Muscle of leg (tissue), 11 donors: ENCODE data around the gene LDLRAD3. TPM values are rescaled to one million over a fixed set of nuclear protein-coding genes. Genes with fewer than 3 reads are reported as not detected.
A peak's percentile ranks its signal among the peaks of the same experiment; 100 is the strongest.

Source experiments
- DNase-seq: peaks from one replicate; pipeline ENCODE4 v3.0.0; 2013
- H3K27ac ChIP-seq: one replicate; pipeline ENCODE4 v1.5.1; 2013; ENCODE audit warnings: mild to moderate bottlenecking, low read length, control low read depth
- H3K27me3 ChIP-seq: one replicate; pipeline ENCODE4 v1.6.1; 2013; ENCODE audit warnings: low read length; ENCODE audit not compliant: control insufficient read depth, insufficient read depth
- H3K36me3 ChIP-seq: one replicate; pipeline ENCODE4 v1.6.1; 2013; ENCODE audit warnings: low read length; ENCODE audit not compliant: control insufficient read depth, insufficient read depth
- H3K4me1 ChIP-seq: one replicate; pipeline ENCODE4 v1.6.1; 2013; ENCODE audit warnings: low read length; ENCODE audit not compliant: control insufficient read depth, insufficient read depth
- H3K4me3 ChIP-seq: one replicate; pipeline ENCODE4 v1.5.1; 2013; ENCODE audit warnings: low read length, control low read depth
- H3K9me3 ChIP-seq: replicated peaks from 2 replicates; pipeline ENCODE4 v1.6.1; 2013; ENCODE audit warnings: low read depth, low read length; ENCODE audit not compliant: control insufficient read depth
- WGBS: methylation state at CpG from one replicate; pipeline ENCODE4 v1.1.5; 2013; ENCODE audit warnings: missing lambda C conversion rate; ENCODE audit not compliant: insufficient coverage; 5-methylcytosine and 5-hydroxymethylcytosine counted together
- polyA plus RNA-seq, 8 donors: library from polyadenylated mRNA; unstranded; fragments of 120-200 nt; gene quantifications; one replicate each; pipeline versions ENCODE4 v1.2.1 to v1.2.3, GENCODE V29; 2013; ENCODE audit warnings: inconsistent platforms in 1 of 8, low replicate concordance in 1 of 8; ENCODE audit not compliant: insufficient read length in 8 of 8, insufficient read depth in 1 of 8
- total RNA-seq: library from RNA; stranded (reverse); fragments of 120-200 nt; gene quantifications from one replicate; pipeline ENCODE4 v1.2.4, GENCODE V29; 2013

LDLRAD3 gene
- total and polyA plus RNA-seq, 9 donors, result 12.0 to 28.6 (median 20.9) TPM

GRCh38 chr11:35969089-35970042 is 25.5 kb downstream of the LDLRAD3 start:
- no peaks in the 10 kb centered on the region for H3K27me3 ChIP-seq
- peaks cover 1% of the 10 kb centered on the region for H3K9me3 ChIP-seq
- no peak for DNase-seq
- H3K4me3 ChIP-seq, result no peak overlapping the region
- H3K4me1 ChIP-seq, result peaks cover 39% of the 10 kb centered on the region
- WGBS, result 8% methylated on average over 4 of the region's 10 CpGs
- no peak overlapping the region for H3K27ac ChIP-seq
- peaks cover 1% of the 10 kb centered on the region for H3K36me3 ChIP-seq

- Histone ChIP-seq H3K27me3 (no peaks in the 10 kb centered on the region), H3K4me3 (no peak overlapping the region), H3K36me3 (peaks cover 6% of the 10 kb centered on the region), H3K27ac (no peak overlapping the region), H3K4me1 (peaks cover 37% of the 10 kb centered on the region), H3K9me3 (peaks cover 4% of the 10 kb centered on the region)
- WGBS, result 100% methylated on average over 1 of the region's 3 CpGs
- DNase-seq, result no peak
Measured at GRCh38 chr11:35970445-35970844, 26.6 kb downstream of the LDLRAD3 start.

GRCh38 chr11:35971841-35972422 is 28.1 kb downstream of the LDLRAD3 start:
- WGBS, result 80% methylated on average over 4 of the region's 5 CpGs
- no peak for DNase-seq
- Histone ChIP-seq H3K9me3 (peaks cover 4% of the 10 kb centered on the region), H3K4me3 (no peak overlapping the region), H3K27ac (no peak overlapping the region), H3K27me3 (no peaks in the 10 kb centered on the region), H3K36me3 (peaks cover 6% of the 10 kb centered on the region), H3K4me1 (peaks cover 38% of the 10 kb centered on the region)

- no peaks in the 10 kb centered on the region for H3K27me3 ChIP-seq
- H3K9me3 ChIP-seq, result peaks cover 4% of the 10 kb centered on the region
- peaks cover 25% of the 10 kb centered on the region for H3K4me1 ChIP-seq
- peak overlapping the region; percentile 63 for H3K27ac ChIP-seq
- peaks cover 6% of the 10 kb centered on the region for H3K36me3 ChIP-seq
- no peak overlapping the region for H3K4me3 ChIP-seq
- 43% methylated on average over 1 of the region's 3 CpGs for WGBS
- DNase-seq, result peak; percentile 94
Measured at GRCh38 chr11:35974882-35975589, 31.2 kb downstream of the LDLRAD3 start.

GRCh38 chr11:35976434-35976833 is 32.6 kb downstream of the LDLRAD3 start:
- H3K27ac ChIP-seq, result no peak overlapping the region
- H3K36me3 ChIP-seq, result peaks cover 6% of the 10 kb centered on the region
- H3K9me3 ChIP-seq, result peaks cover 4% of the 10 kb centered on the region
- DNase-seq, result no peak
- WGBS, result no CpG with 5 or more reads among the region's 6 CpGs
- H3K4me3 ChIP-seq, result no peak overlapping the region
- H3K4me1 ChIP-seq, result peaks cover 25% of the 10 kb centered on the region
- no peaks in the 10 kb centered on the region for H3K27me3 ChIP-seq

- 39% methylated on average over 6 of the region's 6 CpGs for WGBS
- no peak overlapping the region for H3K4me3 ChIP-seq
- DNase-seq, result no peak
- peaks cover 6% of the 10 kb centered on the region for H3K36me3 ChIP-seq
- no peak overlapping the region for H3K27ac ChIP-seq
- no peaks in the 10 kb centered on the region for H3K27me3 ChIP-seq
- peaks cover 35% of the 10 kb centered on the region for H3K4me1 ChIP-seq
- H3K9me3 ChIP-seq, result peaks cover 4% of the 10 kb centered on the region
Measured at GRCh38 chr11:35978183-35978582, 34.3 kb downstream of the LDLRAD3 start.

- H3K36me3 ChIP-seq, result peaks cover 6% of the 10 kb centered on the region
- H3K27me3 ChIP-seq, result no peaks in the 10 kb centered on the region
- no peak overlapping the region for H3K27ac ChIP-seq
- H3K9me3 ChIP-seq, result peaks cover 4% of the 10 kb centered on the region
- no peak overlapping the region for H3K4me3 ChIP-seq
- peaks cover 35% of the 10 kb centered on the region for H3K4me1 ChIP-seq
- no peak for DNase-seq
- 75% methylated on average over 2 of the region's 4 CpGs for WGBS
Measured at GRCh38 chr11:35978891-35979290, 35.0 kb downstream of the LDLRAD3 start.

GRCh38 chr11:35980686-35981390 is 37.0 kb downstream of the LDLRAD3 start:
- Histone ChIP-seq H3K4me1 (peaks cover 33% of the 10 kb centered on the region), H3K4me3 (no peak overlapping the region), H3K27ac (peak overlapping the region; percentile 89), H3K27me3 (no peaks in the 10 kb centered on the region), H3K36me3 (no peaks in the 10 kb centered on the region), H3K9me3 (no peaks in the 10 kb centered on the region)
- peak; percentile 86 for DNase-seq
- 17% methylated on average over 1 of the region's 9 CpGs for WGBS

- peak overlapping the region; percentile 78 for H3K27ac ChIP-seq
Measured at GRCh38 chr11:35981581-35981980, 37.7 kb downstream of the LDLRAD3 start.

More at GRCh38 chr11:35981581-35981980, 37.7 kb downstream of the LDLRAD3 start:
- Histone ChIP-seq H3K36me3 (no peaks in the 10 kb centered on the region), H3K4me1 (peaks cover 31% of the 10 kb centered on the region), H3K9me3 (no peaks in the 10 kb centered on the region), H3K27me3 (no peaks in the 10 kb centered on the region), H3K4me3 (no peak overlapping the region)
- DNase-seq, result peak; percentile 52
- WGBS, result 60% methylated on average over 4 of the region's 7 CpGs
